Fibroblast of the aortic adventitia (primary cell): Measurements from ENCODE around the gene ZFAND3. TPM values are rescaled to one million over a fixed set of nuclear protein-coding genes. Genes with fewer than 3 reads are reported as not detected.
A peak's percentile ranks its signal among the peaks of the same experiment; 100 is the strongest.

Source experiments
- DNase-seq: peaks from one replicate; pipeline ENCODE4 v3.0.0-alpha.2; 2010; ENCODE audit warnings: low read depth
- H3K4me3 ChIP-seq: 2 replicates; pipeline ENCODE4 v1.5.1; 2011; ENCODE audit warnings: low read depth, mild to moderate bottlenecking, control low read depth, low read length, moderate library complexity
- total RNA-seq: library from RNA; depleted of rRNA; stranded (reverse); fragments of >200 nt; gene quantifications from 2 replicates; pipeline ENCODE4 v1.2.3, GENCODE V29; 2012; ENCODE audit warnings: low replicate concordance
- TF ChIP-seq, protein P1 (sequence below): IDR thresholded peaks from 2 replicates; pipeline ENCODE4 v1.5.1; 2011; ENCODE audit warnings: mild to moderate bottlenecking, low read length, control low read depth, inconsistent platforms; ENCODE audit not compliant: insufficient read depth

The ZFAND3 gene
- total RNA-seq, 1 donor, result 31.3 TPM

DNA sequence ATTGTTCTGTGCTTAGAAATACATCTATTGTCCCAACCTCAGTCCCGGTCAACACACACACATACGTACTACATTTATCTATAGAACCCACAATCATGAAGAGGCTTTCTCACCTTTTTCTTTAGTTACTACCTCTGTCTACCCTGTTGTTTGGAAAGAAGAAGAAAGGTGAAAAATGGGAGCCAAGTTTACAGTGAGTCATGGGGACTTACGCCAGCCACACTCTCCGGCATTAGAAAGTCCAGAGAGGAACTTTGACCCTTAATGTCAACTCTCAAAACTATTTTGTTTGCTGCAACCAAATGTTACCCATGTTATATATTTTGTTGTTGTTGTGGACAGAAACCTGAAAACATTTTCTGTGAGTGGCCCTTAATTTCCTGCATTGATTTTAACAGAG lies 259.1 kb downstream of the ZFAND3 start:
- DNase-seq, result no peak

DNA sequence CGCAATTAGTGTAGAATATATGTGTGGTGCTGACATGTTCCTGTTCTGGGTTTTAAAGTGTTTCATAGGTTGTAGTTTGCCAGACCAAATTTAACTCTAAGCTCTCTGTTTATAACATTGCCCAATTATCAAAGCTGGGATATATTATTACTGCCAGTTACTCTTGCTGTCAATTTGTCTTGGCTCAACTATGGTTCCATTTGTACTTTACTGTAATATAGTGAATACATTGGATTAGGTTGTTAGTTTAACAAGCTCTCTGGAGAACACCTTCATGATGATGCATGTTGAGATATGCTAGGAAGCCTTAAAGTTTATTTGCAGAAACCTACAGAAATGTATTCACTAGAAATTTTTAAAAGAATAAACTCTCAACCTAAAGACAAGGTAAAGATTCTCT lies 259.6 kb downstream of the ZFAND3 start:
- TF ChIP-seq, protein P1, sequence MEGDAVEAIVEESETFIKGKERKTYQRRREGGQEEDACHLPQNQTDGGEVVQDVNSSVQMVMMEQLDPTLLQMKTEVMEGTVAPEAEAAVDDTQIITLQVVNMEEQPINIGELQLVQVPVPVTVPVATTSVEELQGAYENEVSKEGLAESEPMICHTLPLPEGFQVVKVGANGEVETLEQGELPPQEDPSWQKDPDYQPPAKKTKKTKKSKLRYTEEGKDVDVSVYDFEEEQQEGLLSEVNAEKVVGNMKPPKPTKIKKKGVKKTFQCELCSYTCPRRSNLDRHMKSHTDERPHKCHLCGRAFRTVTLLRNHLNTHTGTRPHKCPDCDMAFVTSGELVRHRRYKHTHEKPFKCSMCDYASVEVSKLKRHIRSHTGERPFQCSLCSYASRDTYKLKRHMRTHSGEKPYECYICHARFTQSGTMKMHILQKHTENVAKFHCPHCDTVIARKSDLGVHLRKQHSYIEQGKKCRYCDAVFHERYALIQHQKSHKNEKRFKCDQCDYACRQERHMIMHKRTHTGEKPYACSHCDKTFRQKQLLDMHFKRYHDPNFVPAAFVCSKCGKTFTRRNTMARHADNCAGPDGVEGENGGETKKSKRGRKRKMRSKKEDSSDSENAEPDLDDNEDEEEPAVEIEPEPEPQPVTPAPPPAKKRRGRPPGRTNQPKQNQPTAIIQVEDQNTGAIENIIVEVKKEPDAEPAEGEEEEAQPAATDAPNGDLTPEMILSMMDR, result no peak
- H3K4me3 ChIP-seq, result no peak overlapping the region
- no peak for DNase-seq

More for the DNA sequence above, 259.1 kb downstream of the ZFAND3 start:
- TF ChIP-seq, protein P1, result no peak
- no peak overlapping the region for H3K4me3 ChIP-seq

DNA sequence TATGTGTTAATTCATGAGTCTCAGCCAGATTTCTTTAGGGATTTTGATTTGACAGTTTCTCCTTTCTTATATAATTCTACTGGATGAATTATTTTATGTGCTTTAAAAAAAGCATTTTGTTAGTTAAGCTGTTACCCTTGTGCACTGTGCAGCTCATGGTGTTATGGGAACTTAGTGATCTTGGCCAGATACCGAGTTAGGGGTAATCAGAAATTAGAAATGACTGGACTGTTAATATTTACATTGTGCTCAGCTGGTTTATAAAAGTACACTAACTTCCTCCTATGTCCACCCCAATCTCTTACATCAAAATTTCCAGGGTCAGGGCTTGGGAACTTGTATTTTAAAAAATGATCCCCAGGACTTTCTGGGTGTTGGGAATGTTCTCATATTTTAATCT lies 260.0 kb downstream of the ZFAND3 start:
- no peak overlapping the region for H3K4me3 ChIP-seq
- TF ChIP-seq, protein P1, result no peak
- no peak for DNase-seq

- peak; percentile 30 for DNase-seq
- TF ChIP-seq, protein P1, result no peak
- H3K4me3 ChIP-seq, result no peak overlapping the region
These were observed 260.8 kb downstream of the ZFAND3 start for GRCh38 chr6:38080360-38080759.

DNA sequence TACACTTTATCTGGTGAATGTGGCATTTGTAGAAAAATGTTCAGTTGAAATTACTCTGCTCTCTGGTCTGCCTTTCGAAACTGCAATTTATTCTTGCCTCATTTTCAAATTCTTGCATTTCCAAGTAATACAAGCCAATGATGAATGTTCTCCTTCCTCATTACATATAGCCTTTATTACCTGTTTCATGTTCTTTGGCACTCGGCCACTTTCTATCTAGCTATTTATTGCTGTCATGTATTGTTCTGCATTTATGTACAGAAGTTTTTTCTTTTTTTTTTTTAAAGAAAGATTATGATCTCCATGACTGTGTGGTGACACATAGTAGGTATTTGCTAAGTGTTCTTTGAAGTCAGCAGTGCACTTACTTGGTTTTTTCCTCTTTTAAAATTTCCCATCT lies 261.4 kb downstream of the ZFAND3 start:
- H3K4me3 ChIP-seq, result no peak overlapping the region
- peak; percentile 50 for DNase-seq
- TF ChIP-seq, protein P1, result no peak

DNA sequence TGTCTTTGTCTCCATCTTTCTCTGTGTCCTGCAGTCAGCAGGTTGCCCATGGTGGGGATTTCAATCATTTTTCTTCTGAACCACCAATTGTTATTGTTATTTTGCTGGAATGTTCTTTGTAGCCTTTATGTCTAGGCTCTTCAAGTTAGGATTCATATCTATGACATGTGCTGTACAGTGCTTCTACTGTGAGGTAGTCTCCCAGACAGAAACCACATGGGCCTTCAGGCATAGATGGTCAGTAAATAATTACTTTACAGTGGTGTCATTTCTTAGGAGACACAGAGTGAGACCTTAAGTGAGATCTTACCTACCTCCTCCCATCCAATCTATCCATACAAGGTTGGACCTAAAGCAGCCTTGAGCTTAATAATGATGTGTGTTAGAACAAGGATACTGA lies 265.5 kb downstream of the ZFAND3 start:
- no peak overlapping the region for H3K4me3 ChIP-seq
- TF ChIP-seq, protein P1, result no peak
- DNase-seq, result no peak

- no peak for DNase-seq
- H3K4me3 ChIP-seq, result no peak overlapping the region
- TF ChIP-seq, protein P1, result no peak
These were observed 266.8 kb downstream of the ZFAND3 start for GRCh38 chr6:38086346-38086745.
